Ovary (tissue), 9 donors: Measurements from ENCODE around the gene ACP7. TPM values are rescaled to one million over a fixed set of nuclear protein-coding genes. Genes with fewer than 3 reads are reported as not detected.

Source experiments
- DNase-seq, 5 donors: peaks; one replicate each; pipeline ENCODE4 v3.0.0-alpha.2; 2019 to 2020
- H3K27ac ChIP-seq, 2 donors: fragments of 200-600 bp; one replicate each; pipeline versions ENCODE4 v1.5.1 to v1.8.0; 2019 to 2022
- H3K27me3 ChIP-seq: fragments of 200-600 bp; one replicate; pipeline ENCODE4 v1.8.0; 2022
- H3K36me3 ChIP-seq: fragments of 200-600 bp; sonication (generic); one replicate; pipeline ENCODE4 v1.5.1; 2019
- H3K4me1 ChIP-seq: one replicate; pipeline ENCODE4 v1.8.1; 2013; ENCODE audit warnings: mild to moderate bottlenecking, moderate library complexity; ENCODE audit not compliant: insufficient read depth
- H3K4me3 ChIP-seq: fragments of 200-600 bp; sonication (generic); one replicate; pipeline ENCODE4 v1.5.1; 2017
- H3K9me3 ChIP-seq, 2 donors: fragments of 200-600 bp in 1 of 2; sonication (generic) in 1 of 2; one replicate each; pipeline versions ENCODE4 v1.5.1 to v1.8.1; 2013 to 2019; ENCODE audit warnings: mild to moderate bottlenecking in 1 of 2, moderate library complexity in 1 of 2
- EP300 ChIP-seq: sonication (generic); formaldehyde crosslinking; IDR thresholded peaks from one replicate; pipeline ENCODE4 v1.6.1; 2017; ENCODE audit warnings: antibody characterized with exemption
- POLR2A ChIP-seq: fragments of 450-650 bp; IDR thresholded peaks from one replicate; pipeline ENCODE4 v1.6.1; 2017; ENCODE audit warnings: antibody characterized with exemption, mild to moderate bottlenecking, moderate library complexity
- WGBS, 3 donors: extraction: QIAGEN DNeasy Blood & Tissue Kit in 1 of 3; methylation state at CpG; one replicate each; pipeline versions ENCODE4 v1.1.5 to v1.1.7; 2013 to 2017; 5-methylcytosine and 5-hydroxymethylcytosine counted together
- intact Hi-C, 4 donors: fragments of 100-400 bp; cut with DNase I; formaldehyde crosslinking; loops; one replicate each; pipeline versions ENCODE4 v1.11.0 to v1.15.1; 2022 to 2023
- polyA plus RNA-seq, 2 donors: library from polyadenylated mRNA; stranded (reverse); fragments of 200-250 nt in 1 of 2; fragments of 350-450 nt in 1 of 2; fragmentation: Illumina TruSeq in 1 of 2; extraction: RNeasy Lipid Tissue Mini Kit (QIAGEN cat#74804) in 1 of 2; gene quantifications; one replicate each; pipeline ENCODE4 v1.2.3, GENCODE V29; 2013 to 2014
- total RNA-seq, 7 donors: library from RNA; depleted of rRNA in 2 of 7; stranded (reverse); fragments of >200 nt in 2 of 7; fragmentation: NEBNext Ultra II Directional in 3 of 7; extraction: Animal tissue kit (Norgen Biotek cat#: 25700) in 3 of 7; gene quantifications; one replicate each; pipeline versions ENCODE4 v1.1.0 to v1.2.4, GENCODE V29; 2016 to 2023
- TF ChIP-seq, protein P1 (sequence below), 3 donors: fragments of 450-650 bp in 2 of 3; fragments of 200-600 bp in 1 of 3; IDR thresholded peaks; one replicate each; pipeline versions ENCODE4 v1.5.1 to v1.8.0; 2016 to 2022; ENCODE audit warnings: antibody characterized with exemption in 3 of 3, mild to moderate bottlenecking in 1 of 3
- donor health status: DM: no; HTN: no; CAD: no; lungs with moderate emphysema.
- donor health status: DM: no; HTN: no; CAD: no.
- donor health status: Bipolar disorder and iron deficiency.
- donor health status: DM: yes; HTN: yes; CAD: no.
- donor health status: DM: no; HTN: no; CAD: no.
- donor health status: DM: yes; HTN: yes; CAD: no.

The ACP7 gene
- total and polyA plus RNA-seq, 9 donors, result not detected

DNA sequence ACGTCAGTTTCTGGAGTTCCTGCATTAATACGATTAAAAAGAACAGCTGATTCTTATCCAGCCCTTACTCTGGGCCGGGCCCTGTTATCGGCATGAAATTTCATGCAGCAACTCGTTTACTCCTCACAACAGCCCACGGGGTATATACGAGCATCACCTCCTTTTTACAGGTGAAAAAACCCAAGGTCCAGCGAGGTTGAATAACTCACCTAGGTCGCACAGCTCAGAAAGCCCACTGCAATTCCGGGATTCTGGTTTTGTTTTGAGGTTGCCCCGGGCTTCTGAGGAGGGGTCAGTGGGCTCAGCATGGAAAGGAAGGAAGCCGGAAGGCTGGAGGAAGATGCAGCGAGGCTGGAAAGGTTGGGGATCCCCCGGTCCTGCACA, 577 bp upstream of the ACP7 start:
- H3K9me3 ChIP-seq, result no peaks in the 10 kb centered on the region
- no peaks in the 10 kb centered on the region for H3K27me3 ChIP-seq
- TF ChIP-seq, protein P1, sequence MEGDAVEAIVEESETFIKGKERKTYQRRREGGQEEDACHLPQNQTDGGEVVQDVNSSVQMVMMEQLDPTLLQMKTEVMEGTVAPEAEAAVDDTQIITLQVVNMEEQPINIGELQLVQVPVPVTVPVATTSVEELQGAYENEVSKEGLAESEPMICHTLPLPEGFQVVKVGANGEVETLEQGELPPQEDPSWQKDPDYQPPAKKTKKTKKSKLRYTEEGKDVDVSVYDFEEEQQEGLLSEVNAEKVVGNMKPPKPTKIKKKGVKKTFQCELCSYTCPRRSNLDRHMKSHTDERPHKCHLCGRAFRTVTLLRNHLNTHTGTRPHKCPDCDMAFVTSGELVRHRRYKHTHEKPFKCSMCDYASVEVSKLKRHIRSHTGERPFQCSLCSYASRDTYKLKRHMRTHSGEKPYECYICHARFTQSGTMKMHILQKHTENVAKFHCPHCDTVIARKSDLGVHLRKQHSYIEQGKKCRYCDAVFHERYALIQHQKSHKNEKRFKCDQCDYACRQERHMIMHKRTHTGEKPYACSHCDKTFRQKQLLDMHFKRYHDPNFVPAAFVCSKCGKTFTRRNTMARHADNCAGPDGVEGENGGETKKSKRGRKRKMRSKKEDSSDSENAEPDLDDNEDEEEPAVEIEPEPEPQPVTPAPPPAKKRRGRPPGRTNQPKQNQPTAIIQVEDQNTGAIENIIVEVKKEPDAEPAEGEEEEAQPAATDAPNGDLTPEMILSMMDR (IDR thresholded peaks at IDR 0.05), result no peak
- no peak for TF ChIP-seq EP300
- no peak for TF ChIP-seq POLR2A
- no peak overlapping the region for H3K27ac ChIP-seq
- H3K36me3 ChIP-seq, result no peaks in the 10 kb centered on the region
- intact Hi-C loops, result no loop called here
- H3K4me1 ChIP-seq, result no peaks in the 10 kb centered on the region
- 2 to 3% (median 2%) methylated on average over 14 of the region's 14 CpGs for WGBS, 3 donors
- DNase-seq, result no peak
- no peak overlapping the region for H3K4me3 ChIP-seq

DNA sequence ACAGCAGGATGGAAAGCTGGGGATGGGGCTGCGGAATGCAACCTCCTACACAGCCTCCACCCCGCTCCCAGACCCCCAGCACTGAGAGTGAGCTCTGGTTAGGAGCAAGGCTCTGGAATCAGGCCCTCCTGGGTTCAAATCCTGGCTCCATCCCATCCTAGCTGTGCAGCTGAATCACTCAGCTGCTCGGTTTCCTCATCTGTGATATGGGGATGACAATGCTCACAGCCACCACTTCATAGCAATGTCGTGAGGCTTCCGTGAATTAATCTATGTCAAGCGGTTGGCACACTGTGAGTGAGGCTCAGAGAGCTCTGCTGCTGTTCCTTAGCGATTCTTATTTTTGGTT, 538 bp downstream of the ACP7 start:
- no peak overlapping the region for H3K27ac ChIP-seq
- 36 to 43% (median 42%) methylated on average over 7 of the region's 7 CpGs for WGBS, 3 donors
- H3K36me3 ChIP-seq, result no peaks in the 10 kb centered on the region
- H3K4me1 ChIP-seq, result no peaks in the 10 kb centered on the region
- TF ChIP-seq POLR2A (no peak), EP300 (no peak)
- TF ChIP-seq, protein P1 (IDR thresholded peaks at IDR 0.05), result no peak
- no peak overlapping the region for H3K4me3 ChIP-seq
- intact Hi-C loops, result no loop called here
- H3K9me3 ChIP-seq, result no peaks in the 10 kb centered on the region
- no peak for DNase-seq
- H3K27me3 ChIP-seq, result no peaks in the 10 kb centered on the region

DNA sequence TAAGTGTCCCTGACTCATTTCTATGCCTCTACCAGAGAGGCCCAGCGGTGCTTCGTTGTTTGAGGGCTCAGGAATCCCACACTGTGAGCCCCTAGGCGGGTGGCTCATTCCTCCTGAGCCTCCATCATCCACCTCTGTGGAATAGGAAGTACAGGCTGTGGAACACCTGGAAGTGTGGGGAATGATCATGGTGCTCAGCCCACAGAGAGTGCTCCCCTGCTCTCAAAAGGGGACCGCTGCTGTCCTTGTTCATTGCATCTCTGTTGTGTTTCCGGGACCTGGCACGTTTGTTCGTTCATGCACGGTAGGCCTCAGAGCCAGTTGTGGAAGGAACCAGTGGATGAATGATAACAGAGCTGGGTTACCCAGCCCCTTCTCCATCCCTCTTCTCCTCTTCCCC, 1.2 kb downstream of the ACP7 start:
- Histone ChIP-seq H3K4me3 (no peak overlapping the region), H3K27ac (no peak overlapping the region), H3K4me1 (no peaks in the 10 kb centered on the region), H3K9me3 (no peaks in the 10 kb centered on the region), H3K36me3 (no peaks in the 10 kb centered on the region), H3K27me3 (no peaks in the 10 kb centered on the region)
- intact Hi-C loops, result no loop called here
- DNase-seq, result no peak
- TF ChIP-seq POLR2A (no peak), EP300 (no peak)
- TF ChIP-seq, protein P1 (IDR thresholded peaks at IDR 0.05), result no peak
- WGBS, 3 donors, result 67 to 76% (median 69%) methylated on average over 8 of the region's 8 CpGs

- Histone ChIP-seq H3K9me3 (no peaks in the 10 kb centered on the region), H3K4me1 (no peaks in the 10 kb centered on the region), H3K27ac (no peak overlapping the region), H3K27me3 (no peaks in the 10 kb centered on the region), H3K4me3 (no peak overlapping the region), H3K36me3 (no peaks in the 10 kb centered on the region)
- no peak for TF ChIP-seq POLR2A
- TF ChIP-seq, protein P1 (IDR thresholded peaks at IDR 0.05), result no peak
- no peak for TF ChIP-seq EP300
- intact Hi-C loops, result no loop called here
- DNase-seq, result no peak
- 60 to 63% (median 61%) methylated on average over 4 of the region's 4 CpGs for WGBS, 3 donors
Measured at GRCh38 chr19:39086386-39086785, 2.2 kb downstream of the ACP7 start.
